Measurements from ENCODE around the gene SRSF2.

SRSF2 gene

DNA sequence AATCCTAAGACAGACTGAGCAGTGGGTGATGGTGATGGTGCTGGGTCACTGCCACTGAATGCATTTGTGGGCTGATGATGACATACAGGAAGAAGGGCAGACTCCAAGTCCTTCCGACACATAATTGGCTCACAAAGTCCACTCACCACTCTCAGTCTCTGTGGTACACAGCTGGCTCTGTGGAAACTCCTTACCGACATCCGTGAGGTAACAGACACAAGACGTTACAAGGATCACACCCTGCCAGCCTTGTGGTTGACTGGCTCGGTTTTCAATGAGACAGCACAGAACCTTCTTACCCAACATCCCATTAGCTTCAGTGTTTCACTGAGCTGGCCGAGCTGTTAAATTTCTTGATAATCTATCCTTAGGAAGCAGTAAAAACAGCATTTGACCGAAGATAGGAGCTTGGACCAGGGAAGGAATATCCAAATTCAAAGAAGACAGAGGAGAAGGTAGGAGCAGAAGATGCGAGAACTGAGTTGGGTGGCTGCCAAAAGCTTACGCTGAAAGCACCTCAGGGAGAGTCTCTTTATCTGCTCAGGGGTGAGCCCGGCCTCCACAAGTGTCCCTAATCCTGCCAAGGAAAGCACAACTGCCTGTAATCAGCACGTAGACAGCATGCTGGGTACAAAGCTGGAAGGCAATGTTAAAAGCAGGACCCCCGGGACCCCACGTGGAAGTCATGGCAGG is 20.8 kb downstream of the SRSF2 start:
- Histone ChIP-seq H3K23ac (ENCODE audit: low read depth, low read length, poor library complexity) (no peak overlapping the region), H4K8ac (ENCODE audit: low read depth, low read length) (no peak overlapping the region), H3K27me3 (ENCODE audit: control insufficient read depth in 3 of 3, insufficient read depth in 3 of 3, low read depth in 1 of 3, low read length in 3 of 3) (no peaks in the 10 kb centered on the region), H3K18ac (ENCODE audit: low read length) (no peak overlapping the region), H3K79me1 (ENCODE audit: low read depth, low read length) (no peaks in the 10 kb centered on the region), H3K4me2 (ENCODE audit: insufficient read depth, low read length, poor library complexity, severe bottlenecking) (no peak overlapping the region), H2AK5ac (ENCODE audit: low read depth, low read length) (no peak overlapping the region), H3K4ac (ENCODE audit: low read length) (no peak overlapping the region), H2BK12ac (ENCODE audit: low read length) (no peak overlapping the region), H3K4me3 (ENCODE audit: low read length in 2 of 2) (no peak overlapping the region), H3K9me3 (replicated peaks in 1 of 2; ENCODE audit: control insufficient read depth in 2 of 2, insufficient read depth in 1 of 2, low read depth in 1 of 2, low read length in 2 of 2) (no peaks in the 10 kb centered on the region), H4K91ac (ENCODE audit: low read depth, low read length, poor library complexity) (no peak overlapping the region), H2BK5ac (ENCODE audit: low read length) (no peak overlapping the region), H3K36me3 (replicated peaks in 1 of 2; ENCODE audit: control insufficient read depth in 2 of 2, insufficient read depth in 2 of 2, low read length in 2 of 2) (peaks cover 35 to 73% of the 10 kb centered on the region in 2 donors), H2BK120ac (ENCODE audit: low read depth, low read length) (no peak overlapping the region), H3K9ac (ENCODE audit: low read depth, low read length, poor library complexity) (no peak overlapping the region), H2BK15ac (ENCODE audit: low read length) (no peak overlapping the region), H3K27ac (replicated peaks; ENCODE audit: low read length) (no peak overlapping the region), H3K14ac (ENCODE audit: low read length) (no peak overlapping the region), H3K4me1 (ENCODE audit: control insufficient read depth in 2 of 2, insufficient read depth in 1 of 2, low read depth in 1 of 2, low read length in 2 of 2) (peaks cover 2% of the 10 kb centered on the region in 2 donors), H2AFZ (ENCODE audit: low read length) (no peak overlapping the region)
- no peak for DNase-seq (ENCODE audit: low spot score)
- WGBS, 2 donors (ENCODE audit: extremely low coverage in 2 of 2, insufficient read length in 2 of 2, insufficient replicate concordance in 1 of 2), result no CpG with 5 or more reads among the region's 13 CpGs

DNA sequence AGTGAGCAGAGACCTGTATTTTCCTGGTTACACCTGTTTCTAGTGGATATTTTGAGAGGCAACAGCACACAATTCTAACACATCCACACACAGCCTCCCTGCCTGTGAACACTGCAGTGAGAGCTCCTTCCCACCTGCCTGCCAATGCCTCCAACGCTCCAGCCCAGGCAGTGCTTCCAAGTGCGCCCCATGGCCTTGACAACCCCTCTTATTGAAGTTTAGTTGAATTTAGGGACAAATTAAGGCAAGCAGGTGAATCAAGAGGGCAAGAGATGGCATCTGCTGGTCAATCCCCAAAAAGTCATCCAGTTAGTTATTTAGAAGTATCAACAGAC is 21.7 kb downstream of the SRSF2 start:
- no peaks in the 10 kb centered on the region for H3K27me3 ChIP-seq (ENCODE audit: control insufficient read depth in 3 of 3, insufficient read depth in 3 of 3, low read depth in 1 of 3, low read length in 3 of 3)
- no peak overlapping the region for H2BK5ac ChIP-seq (ENCODE audit: low read length)
- no peak overlapping the region for H4K8ac ChIP-seq (ENCODE audit: low read depth, low read length)
- H3K79me1 ChIP-seq (ENCODE audit: low read depth, low read length), result no peaks in the 10 kb centered on the region
- no peak overlapping the region for H3K4me2 ChIP-seq (ENCODE audit: insufficient read depth, low read length, poor library complexity, severe bottlenecking)
- no peak overlapping the region for H2BK15ac ChIP-seq (ENCODE audit: low read length)
- no peak overlapping the region for H3K27ac ChIP-seq (replicated peaks; ENCODE audit: low read length)
- H3K18ac ChIP-seq (ENCODE audit: low read length), result no peak overlapping the region
- H2AK5ac ChIP-seq (ENCODE audit: low read depth, low read length), result no peak overlapping the region
- no peak overlapping the region for H3K14ac ChIP-seq (ENCODE audit: low read length)
- no peak overlapping the region for H2BK12ac ChIP-seq (ENCODE audit: low read length)
- no peak overlapping the region for H3K23ac ChIP-seq (ENCODE audit: low read depth, low read length, poor library complexity)
- no CpG with 5 or more reads among the region's 2 CpGs for WGBS, 2 donors (ENCODE audit: extremely low coverage in 2 of 2, insufficient read length in 2 of 2, insufficient replicate concordance in 1 of 2)
- peaks cover 33 to 65% of the 10 kb centered on the region in 2 donors for H3K36me3 ChIP-seq (replicated peaks in 1 of 2; ENCODE audit: control insufficient read depth in 2 of 2, insufficient read depth in 2 of 2, low read length in 2 of 2)
- H3K4me1 ChIP-seq (ENCODE audit: control insufficient read depth in 2 of 2, insufficient read depth in 1 of 2, low read depth in 1 of 2, low read length in 2 of 2), result peaks cover 5 to 6% of the 10 kb centered on the region in 2 donors
- no peak overlapping the region for H2BK120ac ChIP-seq (ENCODE audit: low read depth, low read length)
- H3K9ac ChIP-seq (ENCODE audit: low read depth, low read length, poor library complexity), result no peak overlapping the region
- no peak overlapping the region for H4K91ac ChIP-seq (ENCODE audit: low read depth, low read length, poor library complexity)
- no peak for DNase-seq (ENCODE audit: low spot score)
- no peaks in the 10 kb centered on the region for H3K9me3 ChIP-seq (replicated peaks in 1 of 2; ENCODE audit: control insufficient read depth in 2 of 2, insufficient read depth in 1 of 2, low read depth in 1 of 2, low read length in 2 of 2)
- no peak overlapping the region for H3K4ac ChIP-seq (ENCODE audit: low read length)
- no peak overlapping the region for H3K4me3 ChIP-seq (ENCODE audit: low read length in 2 of 2)
- H2AFZ ChIP-seq (ENCODE audit: low read length), result no peak overlapping the region

GRCh38 chr17:76714822-76715495 is 22.2 kb downstream of the SRSF2 start:
- Histone ChIP-seq H4K91ac (ENCODE audit: low read depth, low read length, poor library complexity) (no peak overlapping the region), H3K14ac (ENCODE audit: low read length) (no peak overlapping the region), H3K23ac (ENCODE audit: low read depth, low read length, poor library complexity) (no peak overlapping the region), H3K9me3 (replicated peaks in 1 of 2; ENCODE audit: control insufficient read depth in 2 of 2, insufficient read depth in 1 of 2, low read depth in 1 of 2, low read length in 2 of 2) (no peaks in the 10 kb centered on the region), H3K27me3 (ENCODE audit: control insufficient read depth in 3 of 3, insufficient read depth in 3 of 3, low read depth in 1 of 3, low read length in 3 of 3) (no peaks in the 10 kb centered on the region), H2BK120ac (ENCODE audit: low read depth, low read length) (no peak overlapping the region), H4K8ac (ENCODE audit: low read depth, low read length) (no peak overlapping the region), H3K4ac (ENCODE audit: low read length) (no peak overlapping the region), H2AK5ac (ENCODE audit: low read depth, low read length) (no peak overlapping the region), H3K4me1 (ENCODE audit: control insufficient read depth in 2 of 2, insufficient read depth in 1 of 2, low read depth in 1 of 2, low read length in 2 of 2) (peaks cover 5 to 6% of the 10 kb centered on the region in 2 donors), H2BK12ac (ENCODE audit: low read length) (no peak overlapping the region), H3K36me3 (replicated peaks in 1 of 2; ENCODE audit: control insufficient read depth in 2 of 2, insufficient read depth in 2 of 2, low read length in 2 of 2) (peaks cover 28 to 60% of the 10 kb centered on the region in 2 donors), H3K4me3 (ENCODE audit: low read length in 2 of 2) (no peak overlapping the region), H2BK15ac (ENCODE audit: low read length) (no peak overlapping the region), H3K79me1 (ENCODE audit: low read depth, low read length) (peaks cover under 1% of the 10 kb centered on the region), H3K9ac (ENCODE audit: low read depth, low read length, poor library complexity) (no peak overlapping the region), H3K27ac (replicated peaks; ENCODE audit: low read length) (no peak overlapping the region), H2AFZ (ENCODE audit: low read length) (no peak overlapping the region), H2BK5ac (ENCODE audit: low read length) (no peak overlapping the region), H3K4me2 (ENCODE audit: insufficient read depth, low read length, poor library complexity, severe bottlenecking) (no peak overlapping the region), H3K18ac (ENCODE audit: low read length) (no peak overlapping the region)
- WGBS, 2 donors (ENCODE audit: extremely low coverage in 2 of 2, insufficient read length in 2 of 2, insufficient replicate concordance in 1 of 2), result no CpG with 5 or more reads among the region's 4 CpGs
- no peak for DNase-seq (ENCODE audit: low spot score)

DNA sequence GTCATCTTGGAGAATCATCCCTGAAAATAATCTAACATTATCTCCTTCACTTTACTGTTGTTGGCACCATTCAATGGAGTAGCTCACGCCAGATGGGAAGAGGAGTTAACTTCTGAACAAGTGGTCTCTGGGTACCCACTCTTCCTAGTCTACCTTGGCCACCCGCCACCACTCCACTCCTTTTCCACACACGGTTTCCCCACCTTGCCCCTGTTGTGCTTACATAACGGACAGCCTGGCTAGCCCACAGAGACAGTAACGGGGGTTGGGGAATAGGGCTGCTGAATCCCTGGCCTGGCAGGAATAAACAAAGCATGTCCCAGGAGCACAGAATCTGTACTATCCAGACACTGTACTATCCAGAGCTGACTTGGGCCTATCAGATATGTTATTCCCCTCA is 22.8 kb downstream of the SRSF2 start:
- Histone ChIP-seq H3K27me3 (ENCODE audit: control insufficient read depth in 3 of 3, insufficient read depth in 3 of 3, low read depth in 1 of 3, low read length in 3 of 3) (no peaks in the 10 kb centered on the region), H2BK12ac (ENCODE audit: low read length) (no peak overlapping the region), H3K23ac (ENCODE audit: low read depth, low read length, poor library complexity) (no peak overlapping the region), H2AK5ac (ENCODE audit: low read depth, low read length) (no peak overlapping the region), H2BK120ac (ENCODE audit: low read depth, low read length) (no peak overlapping the region), H4K91ac (ENCODE audit: low read depth, low read length, poor library complexity) (no peak overlapping the region), H3K27ac (replicated peaks; ENCODE audit: low read length) (no peak overlapping the region), H3K4me2 (ENCODE audit: insufficient read depth, low read length, poor library complexity, severe bottlenecking) (no peak overlapping the region), H3K4me3 (ENCODE audit: low read length in 2 of 2) (no peak overlapping the region), H3K36me3 (replicated peaks in 1 of 2; ENCODE audit: control insufficient read depth in 2 of 2, insufficient read depth in 2 of 2, low read length in 2 of 2) (peaks cover 24 to 54% of the 10 kb centered on the region in 2 donors), H3K9ac (ENCODE audit: low read depth, low read length, poor library complexity) (no peak overlapping the region), H4K8ac (ENCODE audit: low read depth, low read length) (no peak overlapping the region), H3K4ac (ENCODE audit: low read length) (no peak overlapping the region), H2AFZ (ENCODE audit: low read length) (no peak overlapping the region), H2BK15ac (ENCODE audit: low read length) (no peak overlapping the region), H3K18ac (ENCODE audit: low read length) (no peak overlapping the region), H3K79me1 (ENCODE audit: low read depth, low read length) (peaks cover 4% of the 10 kb centered on the region), H3K4me1 (ENCODE audit: control insufficient read depth in 2 of 2, insufficient read depth in 1 of 2, low read depth in 1 of 2, low read length in 2 of 2) (peaks cover 10 to 11% of the 10 kb centered on the region in 2 donors), H2BK5ac (ENCODE audit: low read length) (no peak overlapping the region), H3K9me3 (replicated peaks in 1 of 2; ENCODE audit: control insufficient read depth in 2 of 2, insufficient read depth in 1 of 2, low read depth in 1 of 2, low read length in 2 of 2) (no peaks in the 10 kb centered on the region), H3K14ac (ENCODE audit: low read length) (no peak overlapping the region)
- no peak for DNase-seq (ENCODE audit: low spot score)
- WGBS, 2 donors (ENCODE audit: extremely low coverage in 2 of 2, insufficient read length in 2 of 2, insufficient replicate concordance in 1 of 2), result no CpG with 5 or more reads among the region's 5 CpGs
